Stimulated activated CD4-positive, alpha-beta T cell treated with anti-CD3 and anti-CD28 coated beads, Interleukin-1b, Interleukin-23, amount 100 ng/mL, for 1 hour (primary cell): ENCODE data around the gene PEX7.
"Not testable (repeated sequence)": the region's sequence is repeated elsewhere in the genome, so short reads cannot be mapped to it uniquely, and the experiment has no call there.

Experiments
- DNase-seq, 2 donors: peaks; one replicate each; pipeline ENCODE4 v3.0.0-alpha.2; 2020; ENCODE audit warnings: low read depth in 2 of 2

The PEX7 gene

DNA sequence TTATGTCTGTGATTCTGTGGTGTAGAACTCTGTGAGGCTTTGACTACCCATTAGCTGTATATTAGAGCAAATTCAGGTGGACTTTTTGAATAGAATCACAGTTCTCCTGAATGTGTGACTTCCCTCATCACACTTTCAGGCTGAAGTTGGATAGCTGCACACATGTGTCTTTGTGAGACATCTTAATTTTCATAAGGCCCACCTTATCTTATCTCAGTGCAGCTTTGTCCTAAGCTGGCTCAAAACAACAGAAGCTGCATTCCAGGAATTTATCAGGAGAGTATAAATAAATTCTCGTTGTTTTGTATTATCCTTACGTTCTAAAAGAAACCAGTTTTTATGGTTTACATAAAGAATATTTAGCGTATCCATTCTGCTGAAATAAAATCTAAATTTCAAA, 73.5 kb downstream of the PEX7 start:
- DNase-seq, result no peak

DNA sequence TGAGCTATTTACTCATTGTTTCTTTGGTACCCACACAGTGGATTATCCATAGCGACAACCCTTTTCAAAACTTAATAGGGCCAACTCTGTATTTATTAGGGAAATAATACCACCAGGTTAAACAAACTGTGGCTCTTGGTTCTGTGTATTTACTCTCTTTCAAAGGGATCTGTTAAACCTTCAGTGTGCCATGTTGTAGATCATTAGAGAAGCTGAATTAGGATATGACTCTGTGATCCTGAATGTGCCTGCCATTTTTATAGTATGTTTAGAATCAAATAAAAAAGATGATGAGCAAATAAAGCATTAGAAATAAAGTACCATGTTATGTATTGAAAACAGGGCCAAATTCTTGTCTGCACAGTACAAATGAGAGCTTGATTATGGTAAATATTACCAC, 74.7 kb downstream of the PEX7 start:
- DNase-seq, result no peak

DNA sequence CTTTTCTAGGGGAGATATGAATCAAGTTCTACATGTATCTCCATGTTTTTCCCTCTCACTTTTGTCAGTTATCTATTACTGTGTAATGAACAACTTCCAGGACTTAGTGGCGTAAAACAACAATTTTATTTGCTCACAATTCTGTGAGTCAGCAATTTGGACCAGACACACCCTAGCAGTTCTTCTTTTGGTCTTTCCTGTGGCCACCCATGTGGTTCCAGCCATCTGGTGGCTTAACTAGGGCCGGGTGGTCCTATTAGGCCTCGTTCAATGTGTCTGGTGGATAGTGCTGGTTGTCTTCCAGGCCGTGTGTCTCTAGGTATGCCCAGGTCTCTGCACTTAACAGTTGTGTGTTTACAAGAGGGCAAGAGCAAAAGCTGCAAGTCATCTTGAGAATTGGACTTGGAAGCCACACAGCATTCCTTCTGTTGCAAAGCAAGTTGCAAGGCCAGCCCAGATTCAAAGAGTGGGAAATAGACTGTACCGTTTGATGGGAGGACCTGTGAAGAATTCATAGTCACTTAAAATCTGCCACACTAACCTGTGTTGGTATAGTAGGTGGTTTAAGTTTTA, 78.9 kb downstream of the PEX7 start:
- DNase-seq, result no peak

DNA sequence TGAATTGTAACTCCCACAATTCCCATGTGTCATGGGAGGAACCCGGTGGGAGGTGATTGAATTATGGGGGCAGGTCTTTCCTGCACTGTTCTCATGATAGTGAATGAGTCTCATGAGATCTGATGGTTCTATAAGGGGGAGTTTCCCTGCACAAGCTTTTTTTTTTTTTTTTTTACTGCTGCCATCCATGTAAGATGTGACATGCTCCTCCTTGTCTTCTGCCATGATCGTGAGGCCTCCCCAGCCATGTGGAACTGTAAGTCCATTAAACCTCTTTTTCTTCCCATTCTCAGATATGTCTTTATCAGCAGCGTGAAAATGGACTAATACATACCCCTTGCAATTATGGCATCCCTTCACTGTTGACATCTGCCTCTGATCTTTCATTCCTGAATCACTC, 82.1 kb downstream of the PEX7 start:
- DNase-seq, result not testable (repeated sequence)

DNA sequence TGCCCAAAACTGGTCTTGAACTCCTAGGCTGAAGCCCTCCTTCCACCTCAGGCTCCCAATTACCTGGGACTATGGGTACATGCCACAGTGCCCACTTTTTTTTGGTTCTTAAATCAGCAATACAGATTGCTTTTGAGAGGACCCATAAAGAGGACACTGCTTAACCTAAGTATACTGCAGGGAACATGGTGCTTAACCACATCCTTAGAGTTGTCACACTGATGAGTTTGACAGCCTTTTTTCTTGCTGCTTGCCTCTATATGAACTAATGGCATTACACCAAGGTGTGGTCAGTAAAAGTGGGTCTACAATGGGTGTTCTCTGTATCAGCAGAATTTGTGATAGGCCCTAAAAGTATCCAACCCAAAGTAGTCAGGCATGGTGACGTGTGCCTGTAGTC, 92.6 kb downstream of the PEX7 start:
- DNase-seq, result no peak

DNA sequence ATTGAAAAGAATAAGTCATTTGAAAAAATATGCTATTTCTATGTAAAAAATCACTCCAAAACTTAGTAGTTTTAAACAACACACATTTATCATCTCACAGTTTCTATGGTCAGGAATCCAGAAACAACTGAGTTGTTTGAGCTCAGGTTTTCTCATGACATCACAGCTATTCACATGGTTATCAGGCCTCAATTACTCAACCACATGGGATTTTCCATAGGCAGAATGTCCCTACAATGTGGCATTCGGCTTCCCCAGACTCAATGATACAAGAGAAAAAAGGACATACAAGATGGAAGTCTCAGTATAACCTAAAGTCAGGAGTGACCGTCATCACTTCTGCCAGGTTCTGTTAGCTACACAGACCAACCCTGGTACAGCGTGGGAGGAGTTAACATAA, 96.3 kb downstream of the PEX7 start:
- no peak for DNase-seq

DNA sequence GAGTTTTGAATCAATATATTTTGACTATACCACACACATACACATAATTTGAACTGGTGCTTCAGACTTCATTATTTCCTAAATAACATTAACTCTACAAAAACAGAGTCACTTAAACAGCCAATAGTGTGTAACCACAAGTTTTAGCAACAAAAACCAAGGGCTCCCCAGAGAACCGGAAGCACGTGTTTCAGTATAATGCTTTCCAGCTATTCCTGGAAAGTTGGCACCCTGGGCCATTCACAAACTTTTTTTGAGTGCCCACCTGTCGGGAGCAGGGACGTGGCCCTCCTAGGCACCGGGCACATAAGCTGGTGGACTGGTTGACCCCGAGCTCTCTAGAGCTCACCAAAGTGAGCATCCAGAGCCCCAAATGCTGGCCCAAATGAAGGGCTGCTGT, 97.8 kb downstream of the PEX7 start:
- DNase-seq, result no peak

DNA sequence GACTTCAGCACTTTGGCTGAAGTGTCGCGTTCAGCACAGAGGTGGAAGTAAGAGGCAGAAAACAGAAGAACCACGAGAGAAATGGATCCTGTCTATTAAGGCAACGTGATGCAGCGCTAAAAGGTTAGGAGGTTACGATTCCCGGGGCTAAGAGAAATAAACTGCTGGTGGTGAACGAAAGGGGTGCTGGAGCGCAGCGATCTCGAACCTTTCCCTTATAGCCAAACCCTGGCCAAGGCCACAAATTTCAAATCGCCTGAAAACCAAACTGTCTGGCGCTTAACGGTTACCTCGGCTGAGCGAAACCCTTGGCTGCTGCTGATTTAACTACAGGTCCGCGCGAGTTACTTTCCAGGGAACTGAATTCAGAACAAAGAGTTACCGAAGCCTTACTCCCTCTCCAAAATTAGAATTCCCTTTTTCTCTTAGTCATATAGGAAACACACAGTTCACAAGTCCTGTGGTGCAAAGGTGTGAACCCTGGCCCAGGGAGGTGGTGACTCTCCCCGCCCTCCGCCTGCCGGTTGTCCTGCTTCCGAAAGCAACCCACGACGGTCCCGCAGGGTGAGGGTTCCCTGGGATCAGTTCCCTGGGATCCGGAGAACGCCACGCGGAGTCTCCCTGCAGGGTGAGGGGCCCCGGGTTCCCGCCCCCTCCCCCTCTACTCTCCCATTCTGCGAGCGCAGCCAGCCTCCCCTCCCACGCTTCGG, 98.4 kb downstream of the PEX7 start:
- DNase-seq, result no peak

DNA sequence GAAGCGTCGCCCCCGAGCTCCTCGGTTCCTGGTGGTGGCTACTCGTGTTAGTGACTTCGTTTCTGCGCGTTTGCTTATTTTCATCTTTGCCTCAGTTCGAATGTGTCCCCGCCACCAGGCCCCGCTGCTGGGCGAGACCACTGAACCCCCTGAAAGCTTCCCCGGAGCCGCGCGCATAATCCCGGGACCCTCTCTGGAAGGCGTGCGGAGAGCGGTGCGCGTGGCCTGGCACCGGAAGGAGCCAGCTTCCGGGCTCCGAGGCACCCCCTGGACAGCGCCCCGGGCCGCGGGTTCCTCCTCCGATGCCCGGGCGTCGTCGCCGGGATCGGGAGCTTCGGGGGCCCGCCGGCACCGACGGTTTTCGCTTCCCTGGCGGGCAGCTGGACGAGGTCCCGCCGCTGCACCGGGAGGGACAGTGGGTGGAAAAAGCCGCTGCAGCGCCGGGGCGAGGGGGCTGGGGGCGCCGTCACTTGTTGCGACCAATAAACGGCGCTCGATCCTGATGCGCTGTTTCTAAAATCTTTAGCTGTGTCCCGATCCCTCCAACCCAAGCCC, 99.1 kb downstream of the PEX7 start:
- no peak for DNase-seq

DNA sequence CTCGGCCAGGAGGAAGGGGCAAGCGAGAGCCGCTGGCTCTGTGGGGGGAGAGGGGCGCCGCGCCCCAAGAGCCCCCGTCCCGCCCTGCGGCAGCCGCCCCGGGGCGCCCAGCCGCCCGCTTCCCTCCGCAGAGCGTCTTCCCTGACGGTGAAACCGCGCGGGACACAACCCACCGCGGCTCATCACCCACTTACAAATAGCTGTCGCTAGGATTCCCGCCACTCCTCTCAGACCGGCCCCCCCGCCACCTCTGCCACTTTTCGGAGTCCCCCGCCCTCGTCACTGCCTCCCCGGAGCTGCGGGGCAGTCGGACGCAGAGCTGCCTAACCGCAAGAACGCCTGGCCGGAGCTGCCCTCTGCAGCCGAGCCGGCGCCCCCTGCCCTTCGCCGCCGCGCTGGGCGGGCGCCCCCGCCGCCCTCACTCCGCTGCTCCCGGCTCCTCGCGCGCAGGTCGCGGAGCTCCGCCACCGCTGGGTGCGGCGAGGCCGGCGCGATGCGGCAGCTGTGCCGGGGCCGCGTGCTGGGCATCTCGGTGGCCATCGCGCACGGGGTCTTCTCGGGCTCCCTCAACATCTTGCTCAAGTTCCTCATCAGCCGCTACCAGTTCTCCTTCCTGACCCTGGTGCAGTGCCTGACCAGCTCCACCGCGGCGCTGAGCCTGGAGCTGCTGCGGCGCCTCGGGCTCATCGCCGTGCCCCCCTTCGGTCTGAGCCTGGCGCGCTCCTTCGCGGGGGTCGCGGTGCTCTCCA, 99.7 kb downstream of the PEX7 start, which contains the start of gene SLC35D3:
SLC35D3 (plus strand) TSS at position 366 of the 749 bp plus-strand sequence; CDS start at position 494, 128 bp downstream.
- no peak for DNase-seq

DNA sequence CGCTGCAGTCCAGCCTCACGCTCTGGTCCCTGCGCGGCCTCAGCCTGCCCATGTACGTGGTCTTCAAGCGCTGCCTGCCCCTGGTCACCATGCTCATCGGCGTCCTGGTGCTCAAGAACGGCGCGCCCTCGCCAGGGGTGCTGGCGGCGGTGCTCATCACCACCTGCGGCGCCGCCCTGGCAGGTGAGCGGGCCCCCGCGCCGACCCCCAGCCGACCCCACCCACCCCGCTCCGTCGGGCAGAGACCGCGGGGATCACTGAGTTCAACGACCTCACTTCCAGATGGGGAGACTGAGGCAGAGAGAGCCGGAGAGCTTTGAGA, 100.3 kb downstream of the PEX7 start:
- DNase-seq, result no peak

DNA sequence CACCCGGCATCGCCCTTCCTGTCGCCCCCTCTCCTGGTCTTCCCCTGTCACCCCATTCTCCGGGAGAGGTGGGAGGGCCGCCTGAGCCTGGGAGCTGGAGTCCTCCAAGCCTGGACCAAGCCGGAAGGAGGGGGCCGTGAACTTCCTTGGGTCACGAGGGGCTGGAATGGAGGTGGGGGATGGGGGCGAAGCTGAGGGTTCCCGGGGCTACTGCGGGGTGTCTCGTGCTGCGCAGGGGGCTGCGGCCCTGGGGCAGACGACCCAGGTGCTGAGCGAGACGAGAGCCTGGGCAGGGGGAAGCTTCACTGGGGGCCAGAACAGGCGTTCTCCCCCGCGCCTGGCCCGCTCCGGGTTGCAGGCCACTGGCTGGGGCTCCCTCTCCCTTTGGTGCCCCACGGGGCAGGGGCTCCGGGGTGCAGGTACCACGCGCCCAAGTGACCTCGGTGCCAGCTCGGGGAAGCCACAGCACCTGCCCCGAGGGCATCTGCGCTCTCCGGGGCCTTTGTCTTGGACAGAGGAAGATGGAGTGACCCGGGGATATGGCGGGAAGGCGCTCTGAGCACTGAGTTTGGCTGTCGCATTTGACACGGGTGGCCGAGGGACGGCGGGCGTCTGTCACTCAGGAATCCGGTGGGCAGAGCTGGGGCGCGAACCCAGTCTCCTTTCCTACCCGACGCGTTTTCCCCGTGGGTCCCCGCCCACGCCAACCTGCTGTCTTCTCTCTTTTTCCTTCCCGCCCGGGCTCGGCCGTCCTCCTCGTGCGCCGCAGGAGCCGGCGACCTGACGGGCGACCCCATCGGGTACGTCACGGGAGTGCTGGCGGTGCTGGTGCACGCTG, 100.9 kb downstream of the PEX7 start:
- no peak for DNase-seq

DNA sequence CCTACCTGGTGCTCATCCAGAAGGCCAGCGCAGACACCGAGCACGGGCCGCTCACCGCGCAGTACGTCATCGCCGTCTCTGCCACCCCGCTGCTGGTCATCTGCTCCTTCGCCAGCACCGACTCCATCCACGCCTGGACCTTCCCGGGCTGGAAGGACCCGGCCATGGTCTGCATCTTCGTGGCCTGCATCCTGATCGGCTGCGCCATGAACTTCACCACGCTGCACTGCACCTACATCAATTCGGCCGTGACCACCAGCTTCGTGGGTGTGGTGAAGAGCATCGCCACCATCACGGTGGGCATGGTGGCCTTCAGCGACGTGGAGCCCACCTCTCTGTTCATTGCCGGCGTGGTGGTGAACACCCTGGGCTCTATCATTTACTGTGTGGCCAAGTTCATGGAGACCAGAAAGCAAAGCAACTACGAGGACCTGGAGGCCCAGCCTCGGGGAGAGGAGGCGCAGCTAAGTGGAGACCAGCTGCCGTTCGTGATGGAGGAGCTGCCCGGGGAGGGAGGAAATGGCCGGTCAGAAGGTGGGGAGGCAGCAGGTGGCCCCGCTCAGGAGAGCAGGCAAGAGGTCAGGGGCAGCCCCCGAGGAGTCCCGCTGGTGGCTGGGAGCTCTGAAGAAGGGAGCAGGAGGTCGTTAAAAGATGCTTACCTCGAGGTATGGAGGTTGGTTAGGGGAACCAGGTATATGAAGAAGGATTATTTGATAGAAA, 101.7 kb downstream of the PEX7 start:
- no peak for DNase-seq

DNA sequence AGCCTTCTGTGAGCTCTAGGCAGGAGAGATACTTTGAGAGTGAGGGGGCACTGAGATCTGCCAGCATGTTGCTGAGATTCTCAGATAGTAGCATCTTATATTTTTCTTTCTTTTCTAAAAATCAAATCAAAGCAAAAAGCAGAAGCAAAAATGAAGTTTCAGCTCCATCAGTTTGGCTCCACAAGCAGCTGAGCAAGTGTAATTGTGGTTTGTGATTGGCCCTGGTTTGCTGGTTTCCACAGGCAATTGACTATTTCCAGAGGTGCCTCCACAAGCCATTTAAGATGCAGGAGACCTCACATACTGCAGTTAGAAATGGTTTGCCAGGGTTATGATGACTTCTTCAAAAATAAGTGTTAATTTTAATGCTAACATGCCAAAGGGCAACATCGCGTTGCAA, 104.0 kb downstream of the PEX7 start:
- no peak for DNase-seq

DNA sequence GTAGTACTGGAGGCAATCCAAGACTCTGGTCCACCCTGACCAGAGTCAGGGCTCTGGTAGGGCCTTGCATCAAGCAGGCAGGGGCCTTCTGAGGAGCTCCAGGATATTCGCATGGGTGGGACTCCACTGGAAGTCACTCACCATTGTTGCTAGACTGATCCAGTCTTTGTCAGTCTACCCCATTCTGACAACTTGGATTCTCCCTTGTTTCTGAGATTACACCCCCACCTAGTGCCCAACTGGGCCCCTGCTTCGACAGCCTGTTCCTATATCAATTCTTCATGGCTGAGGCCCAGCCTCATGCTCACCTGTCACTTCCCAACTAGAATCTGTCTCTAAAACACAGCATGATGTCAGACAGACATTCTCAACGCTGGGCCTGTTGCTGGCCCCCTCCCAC, 104.9 kb downstream of the PEX7 start:
- no peak for DNase-seq

DNA sequence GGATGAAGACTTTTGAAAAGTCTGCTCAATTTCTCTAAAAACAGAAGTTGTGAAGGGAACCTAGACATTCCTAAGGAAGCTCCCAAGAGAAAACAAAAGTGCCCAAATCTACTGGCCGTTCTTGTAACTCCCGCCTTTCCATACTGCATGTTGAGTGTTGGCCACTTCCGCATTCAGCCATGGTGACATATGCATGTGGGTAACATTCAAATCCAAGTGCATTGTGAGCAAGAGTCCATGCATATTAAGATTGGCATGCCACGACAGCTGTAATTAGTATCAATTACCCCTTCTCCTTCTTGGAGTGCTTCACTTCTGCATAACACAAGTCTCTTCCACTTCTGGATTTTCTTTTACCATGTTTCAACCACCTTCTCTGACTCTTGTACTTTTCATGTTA, 108.1 kb downstream of the PEX7 start:
- no peak for DNase-seq

DNA sequence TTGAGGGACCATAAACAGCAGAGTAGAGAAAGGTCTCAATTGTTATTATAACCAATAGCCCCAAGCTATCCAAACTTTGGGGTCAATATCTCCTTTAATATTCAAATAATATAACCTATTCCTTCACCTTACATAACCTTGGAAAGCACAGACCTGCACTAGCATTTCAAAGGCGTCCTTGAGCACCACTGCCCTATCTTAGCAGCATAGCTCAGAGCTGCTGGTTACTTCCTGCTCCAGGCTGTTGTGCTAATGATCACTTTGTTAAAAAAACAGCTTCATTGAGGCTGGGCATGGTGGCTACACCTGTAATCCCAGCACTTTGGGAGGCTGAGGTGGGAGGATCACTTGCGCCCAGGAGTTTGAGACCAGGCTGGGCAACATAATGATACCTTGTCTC, 110.2 kb downstream of the PEX7 start:
- no peak for DNase-seq

DNA sequence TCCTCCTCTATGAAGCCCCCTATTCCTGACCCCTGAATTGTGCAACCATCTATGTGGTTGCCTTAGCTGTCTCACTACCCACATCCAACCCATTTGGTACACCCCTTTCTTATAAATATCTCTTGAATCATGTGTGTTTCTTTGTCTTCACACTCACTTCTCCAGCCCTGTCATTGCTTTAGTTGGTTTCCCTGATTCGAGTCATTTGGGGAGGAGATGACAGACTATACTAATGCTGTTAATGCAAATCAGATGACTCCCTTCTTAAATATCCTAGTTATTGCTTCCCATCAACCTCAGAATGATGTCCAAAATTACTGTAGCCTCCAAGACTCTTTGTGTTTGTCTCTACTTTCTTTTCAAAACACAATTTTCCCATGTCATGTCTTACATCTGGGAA, 122.7 kb downstream of the PEX7 start:
- no peak for DNase-seq

DNA sequence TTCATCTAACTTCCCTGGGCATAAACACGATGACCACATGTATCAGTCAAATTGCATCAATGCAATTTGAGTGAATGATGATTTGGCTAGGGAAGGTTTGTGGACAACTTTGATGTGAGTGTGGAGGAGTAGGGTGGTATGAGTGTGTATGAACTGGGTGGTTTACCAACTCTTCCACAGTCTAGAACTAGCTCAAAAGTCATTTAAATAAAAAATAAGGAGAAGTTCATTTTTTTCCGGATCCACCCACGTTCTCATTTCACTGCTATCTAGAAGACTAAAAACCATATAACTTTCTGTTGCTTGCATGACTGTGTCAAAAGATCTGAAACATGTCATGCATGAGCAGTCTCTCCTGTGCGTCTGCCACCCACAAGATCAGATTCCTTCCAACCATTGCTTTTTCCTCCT, 123.3 kb downstream of the PEX7 start:
- DNase-seq, result no peak

DNA sequence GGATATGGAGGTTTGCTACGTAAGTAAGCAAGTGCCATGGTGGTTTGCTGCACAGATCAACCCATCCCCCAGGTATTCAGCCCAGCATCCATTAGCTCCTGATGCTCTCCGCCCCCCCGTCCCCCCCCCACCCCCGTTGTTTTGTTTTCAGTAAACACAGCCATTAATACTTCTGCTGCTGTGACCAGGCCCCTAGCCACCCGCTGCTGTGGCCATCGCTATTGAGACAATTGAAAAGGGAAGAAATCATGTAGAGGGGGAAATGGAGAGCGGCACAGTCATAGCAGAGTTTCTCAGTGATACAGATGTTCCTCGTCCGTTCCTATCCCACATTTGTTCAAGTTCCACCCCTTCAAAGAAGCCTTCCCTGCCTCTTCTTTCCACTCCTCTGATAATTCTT, 124.6 kb downstream of the PEX7 start:
- DNase-seq, result no peak

DNA sequence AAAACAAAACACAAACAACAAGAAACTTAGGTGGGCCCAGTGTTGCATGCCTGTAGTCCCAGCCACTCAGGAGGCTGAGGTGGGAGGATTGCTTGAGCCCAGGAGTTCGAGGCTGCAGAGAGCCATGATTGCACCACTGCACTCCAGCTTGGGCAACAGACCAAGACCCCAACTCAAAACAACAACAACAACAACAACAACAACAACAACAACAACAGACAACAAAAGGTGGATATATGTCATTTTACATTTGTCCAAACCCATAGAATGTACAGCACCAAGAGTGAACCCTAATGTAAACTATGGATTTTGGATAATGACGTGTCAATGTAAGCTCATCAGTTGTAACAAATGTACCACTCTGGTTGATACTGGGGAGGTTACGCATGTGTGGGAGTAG, 127.6 kb downstream of the PEX7 start:
- DNase-seq, result not testable (repeated sequence)
